Kidney (tissue), 14 donors: ENCODE measurements around the gene NMRAL1. TPM values are rescaled to one million over a fixed set of nuclear protein-coding genes. Genes with fewer than 3 reads are reported as not detected.

Source experiments
- DNase-seq, 5 donors: peaks; one replicate each; pipeline ENCODE4 v3.0.0-alpha.2; 2013 to 2020
- FAIRE-seq: peaks from 2 replicates; lab custom pipeline; 2012; peaks lifted over from hg19 to GRCh38; lab: Jason Lieb, UNC
- H3K27ac ChIP-seq, 2 donors: one replicate each; pipeline ENCODE4 v1.7.0; 2013; ENCODE audit warnings: low read depth in 2 of 2, low read length in 2 of 2, inconsistent platforms in 1 of 2
- H3K27me3 ChIP-seq: one replicate; pipeline ENCODE4 v1.7.1; 2013; ENCODE audit warnings: low read length, inconsistent platforms; ENCODE audit not compliant: control insufficient read depth, insufficient read depth
- H3K36me3 ChIP-seq, 3 donors: one replicate each; pipeline versions ENCODE4 v1.7.0 to v1.7.1; 2013; ENCODE audit warnings: low read length in 3 of 3, control low read depth in 1 of 3, inconsistent platforms in 1 of 3; ENCODE audit not compliant: insufficient read depth in 3 of 3, control insufficient read depth in 2 of 3
- H3K4me1 ChIP-seq, 3 donors: one replicate each; pipeline versions ENCODE4 v1.7.0 to v1.7.1; 2013; ENCODE audit warnings: low read length in 3 of 3, inconsistent platforms in 1 of 3, low read depth in 1 of 3; ENCODE audit not compliant: control insufficient read depth in 2 of 3, insufficient read depth in 2 of 3
- H3K4me3 ChIP-seq, 3 donors: one replicate each; pipeline versions ENCODE4 v1.7.0 to v1.8.1; 2013; ENCODE audit warnings: low read length in 3 of 3, control low read depth in 1 of 3, inconsistent platforms in 1 of 3
- H3K9ac ChIP-seq, 3 donors: one replicate each; pipeline versions ENCODE4 v1.7.0 to v1.7.1; 2013; ENCODE audit warnings: low read length in 3 of 3, control low read depth in 1 of 3, inconsistent platforms in 1 of 3
- H3K9me3 ChIP-seq, 3 donors: one replicate each; pipeline versions ENCODE4 v1.7.0 to v1.7.1; 2013; ENCODE audit warnings: low read length in 3 of 3, control low read depth in 1 of 3, inconsistent platforms in 1 of 3; ENCODE audit not compliant: control insufficient read depth in 2 of 3, insufficient read depth in 1 of 3
- intact Hi-C: fragments of 100-400 bp; cut with DNase I; formaldehyde crosslinking; loops from one replicate; pipeline ENCODE4 v1.11.1; 2022
- polyA plus RNA-seq: library from polyadenylated mRNA; stranded (reverse); fragments of 350-450 nt; fragmentation: Illumina TruSeq; extraction: RNeasy Lipid Tissue Mini Kit (QIAGEN cat#74804); gene quantifications from one replicate; pipeline ENCODE4 v1.2.3, GENCODE V29; 2014; ENCODE audit warnings: low read depth, low replicate concordance; ENCODE audit not compliant: insufficient read depth
- total RNA-seq: library from RNA; stranded (reverse); fragmentation: NEBNext Ultra II Directional; extraction: Animal tissue kit (Norgen Biotek cat#: 25700); gene quantifications from one replicate; pipeline ENCODE4 v1.2.1, GENCODE V29; 2021
- TF ChIP-seq, protein P1 (sequence below): IDR thresholded peaks from 3 replicates; pipeline ENCODE4 v1.5.1; 2012; ENCODE audit warnings: mild to moderate bottlenecking, moderate library complexity, borderline replicate concordance; ENCODE audit not compliant: insufficient read depth; ENCODE audit errors: extremely low read depth
- donor health status: control.
- donor health status: control.
- donor health status: control.
- donor health status: control.
- donor health status: control.
- donor health status: DM: yes; HTN: yes; CAD: no.
- donor health status: Normal renal cell carcinoma (clear cell type).

NMRAL1 gene
- total and polyA plus RNA-seq, 2 donors from 2014 or later = 54.9 to 94.1 TPM

DNA sequence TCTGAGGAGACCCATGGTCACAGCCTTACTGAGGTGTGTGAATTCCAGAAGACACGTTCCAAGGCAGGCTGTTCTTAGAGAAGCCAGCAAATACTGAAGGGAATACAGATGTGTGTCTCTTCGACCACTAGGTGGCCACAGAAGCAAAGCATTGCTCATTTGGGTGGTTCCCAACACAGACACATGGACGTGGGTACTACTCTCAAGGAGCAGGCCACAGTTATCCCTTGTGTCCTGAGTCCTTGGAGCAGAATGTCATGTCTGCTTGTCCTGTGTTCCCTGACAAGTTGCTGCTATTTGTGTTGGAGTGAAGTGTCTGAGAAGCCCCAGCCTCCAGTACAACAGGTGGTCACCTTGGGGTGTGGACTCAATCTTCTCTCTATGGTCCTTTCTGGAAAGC, 32.0 kb upstream of the NMRAL1 start:
- FAIRE-seq (no peak), DNase-seq (peak in 3 of 5 donors; percentile 66 to 92 (median 75))
- intact Hi-C loops = no loop called here
- no peak overlapping the region for H3K27ac ChIP-seq
- no peaks in the 10 kb centered on the region for H3K27me3 ChIP-seq
- no peak overlapping the region for H3K9ac ChIP-seq
- H3K4me1 ChIP-seq = peaks cover 0 to 17% (median 16%) of the 10 kb centered on the region in 3 donors
- peaks cover 0 to 33% (median 24%) of the 10 kb centered on the region in 3 donors for H3K36me3 ChIP-seq
- no peak overlapping the region for H3K4me3 ChIP-seq
- H3K9me3 ChIP-seq = no peaks in the 10 kb centered on the region
- TF ChIP-seq, protein P1, sequence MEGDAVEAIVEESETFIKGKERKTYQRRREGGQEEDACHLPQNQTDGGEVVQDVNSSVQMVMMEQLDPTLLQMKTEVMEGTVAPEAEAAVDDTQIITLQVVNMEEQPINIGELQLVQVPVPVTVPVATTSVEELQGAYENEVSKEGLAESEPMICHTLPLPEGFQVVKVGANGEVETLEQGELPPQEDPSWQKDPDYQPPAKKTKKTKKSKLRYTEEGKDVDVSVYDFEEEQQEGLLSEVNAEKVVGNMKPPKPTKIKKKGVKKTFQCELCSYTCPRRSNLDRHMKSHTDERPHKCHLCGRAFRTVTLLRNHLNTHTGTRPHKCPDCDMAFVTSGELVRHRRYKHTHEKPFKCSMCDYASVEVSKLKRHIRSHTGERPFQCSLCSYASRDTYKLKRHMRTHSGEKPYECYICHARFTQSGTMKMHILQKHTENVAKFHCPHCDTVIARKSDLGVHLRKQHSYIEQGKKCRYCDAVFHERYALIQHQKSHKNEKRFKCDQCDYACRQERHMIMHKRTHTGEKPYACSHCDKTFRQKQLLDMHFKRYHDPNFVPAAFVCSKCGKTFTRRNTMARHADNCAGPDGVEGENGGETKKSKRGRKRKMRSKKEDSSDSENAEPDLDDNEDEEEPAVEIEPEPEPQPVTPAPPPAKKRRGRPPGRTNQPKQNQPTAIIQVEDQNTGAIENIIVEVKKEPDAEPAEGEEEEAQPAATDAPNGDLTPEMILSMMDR = peak; percentile 93

DNA sequence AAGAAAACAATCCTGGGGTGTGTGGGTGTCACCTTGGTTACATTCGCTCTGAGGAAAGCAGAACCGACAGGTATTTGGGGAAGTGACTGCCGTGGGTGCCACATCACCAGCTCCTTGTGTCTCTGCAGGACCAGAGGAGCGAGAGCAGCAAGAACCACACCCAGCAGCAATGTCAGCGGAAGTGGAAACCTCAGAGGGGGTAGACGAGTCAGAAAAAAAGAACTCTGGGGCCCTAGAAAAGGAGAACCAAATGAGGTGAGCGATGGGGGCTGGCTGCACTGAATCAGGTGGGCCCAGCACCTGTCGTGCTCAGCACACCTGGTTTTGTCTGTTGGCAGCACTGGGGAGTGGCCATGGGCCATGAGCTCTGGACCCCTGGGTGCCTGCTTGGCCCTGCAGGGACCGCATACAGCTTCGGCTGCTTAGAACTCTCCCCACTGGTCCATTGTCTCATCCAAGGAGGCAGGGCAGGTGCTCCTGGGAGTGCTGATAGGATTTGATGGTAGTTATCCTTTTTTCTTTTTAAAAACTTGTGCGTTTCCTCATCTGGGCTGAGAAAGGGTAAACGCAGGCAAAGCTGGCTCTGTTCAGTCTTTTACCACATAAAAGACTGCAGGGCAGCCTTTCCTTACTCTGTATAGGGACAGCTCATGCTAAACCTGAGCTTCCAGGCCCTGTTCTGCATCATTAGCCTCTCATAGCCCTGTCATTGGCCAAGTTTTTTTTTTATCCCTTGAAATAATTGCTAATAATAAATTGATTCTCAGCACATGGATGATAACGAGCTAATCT, 31.1 kb upstream of the NMRAL1 start:
- Histone ChIP-seq H3K9ac (no peak overlapping the region), H3K36me3 (peaks cover 0 to 25% (median 20%) of the 10 kb centered on the region in 3 donors), H3K9me3 (no peaks in the 10 kb centered on the region), H3K27me3 (no peaks in the 10 kb centered on the region), H3K27ac (no peak overlapping the region), H3K4me3 (no peak overlapping the region), H3K4me1 (peaks cover 0 to 22% (median 14%) of the 10 kb centered on the region in 3 donors)
- no peak for DNase-seq
- intact Hi-C loops = no loop called here
- FAIRE-seq = no peak
- TF ChIP-seq, protein P1 = no peak

DNA sequence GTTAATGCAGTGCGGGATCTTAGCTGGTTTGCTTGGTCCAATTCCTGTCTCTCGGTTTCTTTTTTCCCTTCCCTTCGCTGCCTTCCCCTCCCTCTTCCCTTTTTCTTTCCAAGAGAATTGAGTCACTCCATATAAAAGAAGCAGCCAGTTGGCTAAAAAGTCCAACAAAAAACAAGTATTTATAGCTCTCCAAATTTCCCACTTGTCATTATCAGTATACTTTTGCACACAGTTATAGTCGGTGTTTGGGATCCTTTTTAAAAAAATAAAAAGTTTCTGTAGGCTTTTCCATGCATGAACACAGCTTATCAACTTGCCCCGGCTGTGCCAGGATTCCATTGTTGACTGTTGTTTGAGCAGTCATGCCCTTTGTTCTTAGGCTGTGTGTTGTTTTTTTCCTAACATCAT, 26.6 kb upstream of the NMRAL1 start:
- Histone ChIP-seq H3K36me3 (peaks cover 0 to 4% (median 0%) of the 10 kb centered on the region in 3 donors), H3K9me3 (no peaks in the 10 kb centered on the region), H3K4me3 (no peak overlapping the region), H3K27me3 (no peaks in the 10 kb centered on the region), H3K4me1 (peaks cover 0 to 42% (median 24%) of the 10 kb centered on the region in 3 donors), H3K9ac (no peak overlapping the region), H3K27ac (peak overlapping the region in 1 of 2 donors; percentile 1)
- intact Hi-C loops = no loop called here
- DNase-seq (no peak), FAIRE-seq (no peak)
- TF ChIP-seq, protein P1 = no peak
